ENCODE data around the gene MCC.

MCC gene

DNA sequence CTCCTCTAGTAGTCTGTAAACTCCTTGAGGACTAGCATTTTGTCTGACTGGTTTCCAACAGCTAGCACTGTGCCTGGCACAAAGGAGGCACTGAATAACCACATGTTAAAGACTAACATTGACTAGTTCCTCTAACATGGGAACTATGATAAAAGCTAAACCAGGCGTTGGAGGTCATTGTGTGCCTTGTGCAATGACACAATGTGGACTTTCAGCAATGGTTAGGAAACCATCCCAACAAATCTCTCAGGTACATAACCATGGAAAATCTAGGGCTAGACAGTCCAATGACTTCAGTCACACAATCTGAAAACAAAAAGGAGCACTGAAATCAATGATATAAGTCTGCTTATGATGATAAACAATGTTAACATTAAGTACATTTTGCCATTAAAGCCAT is 311.0 kb downstream of the MCC start:
- DNase-seq (ENCODE audit: low read depth), result no peak
- H3K4me3 ChIP-seq (ENCODE audit: low read depth, low read length), result no peak overlapping the region

DNA sequence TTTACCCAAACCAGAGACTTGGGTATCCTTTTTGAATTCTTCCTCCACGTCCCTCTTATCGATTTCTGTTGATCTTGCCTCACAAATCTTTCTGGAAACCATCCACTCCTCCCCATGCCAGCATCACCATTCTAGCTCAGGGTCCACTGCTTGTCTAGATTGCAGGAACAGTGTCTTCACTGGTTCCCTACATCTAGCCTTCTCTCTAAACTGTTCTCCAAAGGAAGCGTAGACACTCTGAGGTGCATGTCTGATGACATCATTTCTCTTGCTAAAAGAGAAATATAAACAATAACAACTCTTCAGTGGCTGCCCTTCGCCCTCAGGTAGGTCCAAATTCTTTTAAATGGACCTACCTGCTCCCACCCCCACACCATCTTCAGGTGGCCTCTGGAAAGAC is 311.5 kb downstream of the MCC start:
- no peak for DNase-seq (ENCODE audit: low read depth)
- no peak overlapping the region for H3K4me3 ChIP-seq (ENCODE audit: low read depth, low read length)

- H3K4me3 ChIP-seq (ENCODE audit: low read depth, low read length), result no peak overlapping the region
- no peak for DNase-seq (ENCODE audit: low read depth)
These were observed 312.1 kb downstream of the MCC start for GRCh38 chr5:113176196-113176595.

DNA sequence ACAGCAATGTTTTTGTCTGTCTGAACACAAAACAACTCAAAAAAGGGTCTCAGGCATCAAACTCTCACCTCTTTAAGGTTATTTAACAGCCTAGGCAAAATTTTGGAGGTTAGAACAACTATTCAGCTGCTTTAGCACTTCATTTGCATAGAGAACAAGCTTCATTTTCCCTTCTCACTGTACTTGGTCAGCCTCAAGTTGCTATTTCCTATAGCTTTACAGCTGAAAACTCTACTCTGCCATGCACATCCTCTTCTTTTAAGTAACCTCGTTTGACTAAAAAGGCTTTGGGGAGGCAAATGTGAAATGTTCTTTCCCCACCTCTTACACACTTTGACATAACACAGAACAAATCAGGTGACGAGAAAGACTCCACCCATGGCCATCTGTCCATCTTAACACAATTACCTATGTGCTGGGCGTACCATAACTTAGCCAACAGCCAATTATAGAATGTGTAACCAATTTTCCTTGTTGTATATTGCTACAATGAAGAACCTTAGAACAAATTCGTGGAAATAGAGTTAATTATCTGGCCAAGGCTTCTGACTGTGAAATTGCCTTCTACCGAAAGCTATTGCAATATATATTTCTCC is 315.9 kb downstream of the MCC start:
- no peak for DNase-seq (ENCODE audit: low read depth)
- H3K4me3 ChIP-seq (ENCODE audit: low read depth, low read length), result no peak overlapping the region

- no peak for DNase-seq (ENCODE audit: low read depth)
- no peak overlapping the region for H3K4me3 ChIP-seq (ENCODE audit: low read depth, low read length)
These were observed 316.7 kb downstream of the MCC start for GRCh38 chr5:113171520-113171919.

GRCh38 chr5:113170707-113171106 is 317.5 kb downstream of the MCC start:
- no peak for DNase-seq (ENCODE audit: low read depth)
- no peak overlapping the region for H3K4me3 ChIP-seq (ENCODE audit: low read depth, low read length)

DNA sequence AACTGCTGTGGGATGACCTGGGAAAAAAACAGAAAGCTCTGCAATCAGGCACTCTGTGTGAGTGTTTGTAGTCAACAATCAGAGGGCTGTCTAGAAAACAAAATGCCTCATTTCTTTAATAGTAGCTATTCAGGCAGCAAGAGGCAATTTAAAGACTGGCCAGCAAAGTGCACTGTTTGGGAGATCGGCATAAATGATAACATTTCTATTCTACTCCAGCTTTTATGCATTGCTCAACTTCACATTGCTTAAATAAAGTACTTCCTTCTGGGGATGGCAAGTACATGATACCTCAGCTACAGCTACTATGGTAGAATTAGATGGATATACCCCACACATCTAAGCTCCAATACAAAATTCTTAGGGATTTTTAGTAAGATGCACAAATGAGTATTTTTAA is 318.5 kb downstream of the MCC start:
- DNase-seq (ENCODE audit: low read depth), result no peak
- no peak overlapping the region for H3K4me3 ChIP-seq (ENCODE audit: low read depth, low read length)

DNA sequence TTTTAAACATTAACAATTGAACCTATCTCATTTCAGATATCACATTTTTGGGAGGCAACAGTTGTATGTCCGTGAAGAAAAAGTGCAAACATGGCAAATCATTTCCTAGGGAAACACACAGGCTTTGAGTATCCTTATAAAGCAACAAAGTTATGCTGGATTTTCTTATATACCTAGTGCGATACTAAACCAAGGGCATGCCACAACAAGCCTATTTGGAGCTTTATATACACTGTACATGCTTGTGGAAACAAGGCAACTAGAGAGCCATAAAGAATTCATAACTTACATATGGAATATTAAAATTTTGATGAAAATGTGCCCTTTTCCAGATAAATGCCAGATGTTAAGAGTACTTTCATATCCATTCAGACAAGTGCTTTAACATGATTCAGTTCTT is 320.3 kb downstream of the MCC start:
- DNase-seq (ENCODE audit: low read depth), result no peak
- H3K4me3 ChIP-seq (ENCODE audit: low read depth, low read length), result no peak overlapping the region

- H3K4me3 ChIP-seq (ENCODE audit: low read depth, low read length), result no peak overlapping the region
- peak; percentile 50 for DNase-seq (ENCODE audit: low read depth)
These were observed 321.3 kb downstream of the MCC start for GRCh38 chr5:113166852-113167366.

DNA sequence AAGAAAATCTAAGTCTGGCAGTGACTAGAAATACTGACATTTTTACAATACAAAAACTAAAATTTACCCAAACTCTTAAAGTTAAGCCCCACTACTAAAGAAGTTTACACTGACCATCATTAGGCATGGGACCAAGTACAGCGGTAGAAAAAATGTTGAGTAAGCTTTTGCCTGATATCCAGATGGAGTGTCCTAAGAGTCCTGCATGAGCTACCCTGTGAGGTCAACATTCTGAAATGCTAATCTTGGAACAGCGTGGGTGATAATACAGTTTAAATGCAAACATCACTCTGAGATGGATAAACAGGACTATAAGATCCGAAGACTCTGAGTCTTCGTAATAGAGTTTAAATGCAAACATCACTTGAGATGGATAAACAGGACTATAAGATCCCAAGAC is 322.0 kb downstream of the MCC start:
- H3K4me3 ChIP-seq (ENCODE audit: low read depth, low read length), result no peak overlapping the region
- no peak for DNase-seq (ENCODE audit: low read depth)

DNA sequence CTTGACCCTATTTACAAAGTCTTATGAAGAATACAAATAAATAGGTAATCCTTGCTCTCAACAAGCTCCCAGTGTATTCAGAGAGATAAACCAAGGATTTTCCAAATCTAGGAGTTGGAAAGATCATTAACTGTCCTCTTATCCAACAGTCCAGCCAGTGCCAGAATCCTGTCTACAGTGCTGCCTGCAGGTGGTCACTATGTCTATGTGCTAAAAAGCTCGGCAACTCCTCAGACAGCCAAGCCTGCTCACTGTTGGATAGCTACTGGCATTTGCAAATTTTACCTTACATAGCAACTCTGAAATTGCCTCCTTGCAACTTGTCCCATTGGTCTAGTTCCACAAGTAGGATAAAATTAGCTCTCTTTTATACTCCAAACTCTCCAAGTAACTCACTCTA is 324.2 kb downstream of the MCC start:
- H3K4me3 ChIP-seq (ENCODE audit: low read depth, low read length), result no peak overlapping the region
- no peak for DNase-seq (ENCODE audit: low read depth)

DNA sequence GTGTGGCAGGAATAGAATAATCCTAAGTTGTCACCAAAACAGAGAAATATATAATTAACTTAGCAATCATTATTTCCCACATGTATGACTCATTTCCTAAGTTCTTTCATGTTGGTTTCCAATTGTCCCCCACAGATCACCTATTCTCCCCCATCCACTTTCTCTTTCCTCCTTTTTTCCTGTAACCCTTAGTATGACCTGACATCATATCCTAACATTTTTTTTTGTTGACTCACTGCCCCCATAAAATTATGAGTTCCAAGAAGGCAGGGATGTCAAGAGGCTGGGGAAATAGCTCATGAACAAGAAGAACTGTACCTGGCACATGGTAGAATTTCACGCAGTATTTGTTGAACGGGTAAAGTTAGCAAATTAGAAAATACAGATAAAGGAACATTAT is 324.9 kb downstream of the MCC start:
- no peak for DNase-seq (ENCODE audit: low read depth)
- no peak overlapping the region for H3K4me3 ChIP-seq (ENCODE audit: low read depth, low read length)

DNA sequence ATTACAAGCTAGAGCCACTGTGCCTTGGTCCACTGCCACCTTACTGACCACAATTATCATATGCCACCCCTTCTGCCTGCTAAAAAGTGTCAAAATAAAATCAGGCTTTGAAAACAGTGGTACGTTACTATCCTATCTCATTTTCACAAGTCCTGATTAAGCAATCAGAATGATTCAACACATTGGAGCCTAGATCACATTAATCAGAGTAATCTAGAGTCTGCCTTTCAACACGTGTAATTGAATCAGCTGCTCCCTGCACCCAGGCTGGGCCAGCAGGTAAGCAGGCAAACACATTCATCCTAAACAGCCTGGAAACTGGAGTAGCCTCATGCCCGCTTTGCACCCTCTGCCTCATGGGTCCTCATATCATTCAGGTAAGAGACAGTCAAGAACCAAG is 325.5 kb downstream of the MCC start:
- DNase-seq (ENCODE audit: low read depth), result peak; percentile 33
- H3K4me3 ChIP-seq (ENCODE audit: low read depth, low read length), result no peak overlapping the region

DNA sequence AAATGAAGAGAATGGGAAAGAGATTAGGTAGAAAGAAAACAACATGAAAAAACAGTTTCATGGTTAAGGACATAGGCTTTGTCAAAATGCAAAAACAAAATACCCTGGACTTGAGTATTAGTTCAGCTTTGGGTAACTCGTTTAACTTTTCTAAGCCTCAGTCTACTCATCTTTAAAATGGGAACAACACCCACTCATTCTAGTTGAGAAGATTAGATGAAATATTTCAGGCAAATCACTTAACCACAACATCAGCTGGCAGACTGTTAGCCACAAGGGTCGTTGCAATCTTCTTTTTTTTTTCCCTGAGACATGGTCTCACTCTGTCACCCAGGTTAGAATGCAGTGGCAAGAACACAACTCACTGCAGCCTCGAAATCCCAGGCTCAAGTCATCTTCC is 326.0 kb downstream of the MCC start:
- DNase-seq (ENCODE audit: low read depth), result no peak
- no peak overlapping the region for H3K4me3 ChIP-seq (ENCODE audit: low read depth, low read length)

DNA sequence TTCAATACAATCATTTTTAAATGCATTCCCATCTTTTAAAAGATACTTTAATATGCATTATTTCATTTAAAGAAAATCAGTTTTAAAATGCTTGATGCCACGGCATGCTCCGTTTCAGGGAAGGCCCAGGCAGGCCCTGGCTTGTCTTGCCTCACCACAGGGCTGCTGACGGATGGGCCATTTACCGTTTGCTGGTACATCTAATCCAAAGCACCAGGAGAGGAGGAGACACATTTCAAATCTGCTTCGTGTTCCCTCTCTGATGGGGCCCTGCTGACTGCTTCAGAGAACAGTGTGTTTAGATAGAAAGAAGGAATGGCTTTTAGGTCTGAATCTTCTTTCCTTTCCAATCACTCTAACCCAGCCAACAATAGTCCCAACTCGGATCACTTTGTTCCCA is 326.4 kb downstream of the MCC start:
- no peak for DNase-seq (ENCODE audit: low read depth)
- no peak overlapping the region for H3K4me3 ChIP-seq (ENCODE audit: low read depth, low read length)

DNA sequence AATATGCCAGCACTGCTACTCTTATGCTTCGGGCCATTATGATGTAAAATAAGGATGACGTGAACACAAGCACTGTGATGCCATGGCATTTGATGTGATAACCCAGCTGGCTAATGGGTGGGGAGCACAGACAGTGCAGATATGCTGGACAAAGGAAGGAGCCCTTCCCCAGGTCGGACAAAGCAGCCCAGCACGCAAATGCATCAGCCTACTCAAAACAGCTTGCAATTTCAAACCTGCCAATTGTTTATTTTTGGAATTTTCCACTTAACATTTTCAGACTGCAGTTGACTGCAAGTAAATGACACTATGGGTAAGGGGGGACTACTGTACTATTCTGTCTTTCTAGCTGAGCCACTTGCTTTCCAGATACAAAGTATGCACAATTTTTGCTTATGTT is 330.4 kb downstream of the MCC start:
- no peak overlapping the region for H3K4me3 ChIP-seq (ENCODE audit: low read depth, low read length)
- DNase-seq (ENCODE audit: low read depth), result no peak

- no peak overlapping the region for H3K4me3 ChIP-seq (ENCODE audit: low read depth, low read length)
- DNase-seq (ENCODE audit: low read depth), result no peak
These were observed 331.9 kb downstream of the MCC start for GRCh38 chr5:113156271-113156877.

DNA sequence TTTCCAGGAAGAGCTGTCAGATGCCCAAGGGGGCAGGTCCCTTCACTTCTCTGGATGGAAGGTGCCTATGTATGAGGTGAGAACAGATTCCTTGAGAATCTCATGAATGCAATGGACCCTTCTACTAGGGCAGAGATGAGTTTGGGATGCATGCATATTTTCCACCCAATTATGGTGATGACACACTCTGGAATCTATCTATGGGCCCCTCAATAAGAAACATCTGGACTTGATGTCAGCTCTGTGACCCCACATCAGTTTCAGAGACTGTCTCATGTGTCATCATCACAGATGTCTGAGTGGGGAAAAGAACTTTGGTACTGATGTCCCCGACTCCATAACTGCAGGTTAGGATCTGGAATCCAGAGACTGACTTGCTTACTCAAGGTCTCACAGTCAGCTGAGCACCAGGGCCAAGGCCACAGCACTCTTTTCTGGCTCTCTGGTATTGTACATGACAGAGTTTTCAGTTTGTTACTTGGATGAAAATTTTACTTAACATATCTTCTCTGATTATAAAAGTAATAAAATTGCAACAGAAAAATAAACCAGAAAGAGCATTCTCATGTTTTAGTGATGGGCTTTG is 334.6 kb downstream of the MCC start:
- no peak overlapping the region for H3K4me3 ChIP-seq (ENCODE audit: low read depth, low read length)
- peak; percentile 32 for DNase-seq (ENCODE audit: low read depth)

DNA sequence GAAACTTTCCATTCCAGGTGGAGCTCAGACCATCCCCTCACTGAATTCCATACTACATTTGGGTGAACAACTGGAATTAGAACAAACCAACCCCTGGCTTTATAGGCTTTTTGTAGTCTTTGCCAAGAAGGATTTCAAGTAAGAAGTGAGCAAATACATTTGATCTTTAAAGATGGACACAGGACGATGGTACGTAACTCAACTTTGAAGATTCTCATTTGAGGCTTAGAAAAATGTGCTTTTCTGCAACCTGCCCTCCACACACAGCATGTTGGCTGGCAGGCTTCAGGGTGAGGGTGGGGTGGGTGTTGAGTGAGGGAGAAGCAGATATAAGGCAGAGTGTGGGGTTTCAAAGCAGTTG is 335.9 kb downstream of the MCC start:
- no peak for DNase-seq (ENCODE audit: low read depth)

DNA sequence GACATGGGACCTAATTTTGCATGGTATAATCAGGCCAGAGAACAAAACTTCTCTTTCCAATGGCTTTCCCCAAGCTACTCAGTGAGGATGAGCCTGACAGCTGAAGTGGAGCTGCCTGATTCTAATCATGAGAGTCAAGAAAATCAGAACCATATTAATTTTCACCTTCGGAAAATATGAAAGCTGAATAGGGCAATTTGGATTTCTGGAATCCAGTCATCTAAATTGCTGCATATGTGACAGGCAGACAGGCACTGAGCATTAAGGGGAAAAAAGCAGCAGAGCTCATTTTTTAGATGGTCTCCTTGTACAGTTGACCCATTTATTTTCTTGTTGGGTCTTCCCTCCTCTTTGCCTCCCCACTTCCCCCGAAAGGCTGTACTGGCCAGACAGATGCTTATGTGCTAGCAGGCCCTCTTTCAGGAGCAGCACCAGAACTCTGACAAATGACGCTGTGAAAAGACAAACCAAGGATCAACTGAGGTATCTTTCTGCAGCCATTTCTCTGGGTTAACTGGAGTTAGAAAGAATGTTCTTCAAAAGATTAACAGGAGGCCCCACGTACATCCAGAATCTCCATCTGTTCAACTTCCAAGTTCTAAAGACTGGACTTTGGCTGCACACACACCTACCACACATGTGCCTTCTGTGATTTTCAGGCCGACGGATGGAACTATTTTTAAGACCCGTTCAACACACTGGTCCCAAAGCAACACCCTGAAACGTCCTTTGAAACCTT is 336.4 kb downstream of the MCC start:
- H3K4me3 ChIP-seq (ENCODE audit: low read depth, low read length), result no peak overlapping the region
- no peak for DNase-seq (ENCODE audit: low read depth)

More for the DNA sequence above, 335.9 kb downstream of the MCC start:
- no peak overlapping the region for H3K4me3 ChIP-seq (ENCODE audit: low read depth, low read length)

- DNase-seq (ENCODE audit: low read depth), result no peak
- H3K4me3 ChIP-seq (ENCODE audit: low read depth, low read length), result no peak overlapping the region
These were observed 337.4 kb downstream of the MCC start for GRCh38 chr5:113150821-113151220.
